Measurements from ENCODE around the gene CACNA1B. TPM values are rescaled to one million over a fixed set of nuclear protein-coding genes. Genes with fewer than 3 reads are reported as not detected.

Gene CACNA1B
- total RNA-seq, 1 experiment from 2014 or later: not detected

DNA sequence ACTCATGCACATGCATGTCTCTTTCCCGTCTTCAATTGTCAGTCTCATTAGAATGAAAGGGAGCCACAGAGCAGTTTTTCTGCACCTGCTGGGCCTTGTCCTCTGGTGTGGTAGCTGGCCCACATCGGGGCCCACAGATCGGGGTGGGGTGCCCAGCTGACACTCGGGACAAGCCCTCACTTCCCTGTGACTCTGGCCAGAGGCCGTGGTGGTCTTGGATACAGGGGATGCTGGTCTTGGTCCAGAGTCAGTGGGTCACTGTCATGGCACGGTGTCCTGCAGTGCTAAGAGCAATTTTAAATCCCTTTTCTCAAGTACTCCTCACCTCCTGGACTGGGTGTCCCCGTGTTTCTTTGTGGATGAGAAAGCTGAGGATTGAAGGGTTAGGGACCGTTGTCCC is 193.2 kb downstream of the CACNA1B start:
- no peaks in the 10 kb centered on the region for H3K36me3 ChIP-seq
- DNase-seq: no peak
- no peaks in the 10 kb centered on the region for H3K9me3 ChIP-seq
- no peaks in the 10 kb centered on the region for H3K27me3 ChIP-seq
- no peak overlapping the region for H3K4me3 ChIP-seq

DNA sequence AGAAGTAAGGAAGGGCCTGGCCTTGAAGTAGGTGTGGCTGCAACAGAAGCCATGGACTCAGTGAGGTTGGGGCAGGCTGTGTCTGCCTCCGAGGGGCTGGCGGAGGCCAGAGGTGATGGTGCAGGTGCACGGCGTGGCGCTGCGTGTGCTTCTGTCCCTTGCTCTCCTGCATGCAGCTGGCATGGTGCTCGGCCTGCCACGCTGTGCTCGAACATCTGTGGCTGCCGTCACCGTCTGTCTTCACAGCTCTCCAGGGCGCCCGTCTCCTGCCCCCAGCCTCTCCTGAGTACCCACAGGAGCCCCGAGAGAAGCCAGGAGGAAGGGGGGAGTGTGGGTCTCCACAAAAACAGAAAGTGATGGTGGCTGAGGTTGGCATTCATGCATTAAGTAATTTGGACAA is 193.7 kb downstream of the CACNA1B start:
- H3K9me3 ChIP-seq: no peaks in the 10 kb centered on the region
- DNase-seq: no peak

DNA sequence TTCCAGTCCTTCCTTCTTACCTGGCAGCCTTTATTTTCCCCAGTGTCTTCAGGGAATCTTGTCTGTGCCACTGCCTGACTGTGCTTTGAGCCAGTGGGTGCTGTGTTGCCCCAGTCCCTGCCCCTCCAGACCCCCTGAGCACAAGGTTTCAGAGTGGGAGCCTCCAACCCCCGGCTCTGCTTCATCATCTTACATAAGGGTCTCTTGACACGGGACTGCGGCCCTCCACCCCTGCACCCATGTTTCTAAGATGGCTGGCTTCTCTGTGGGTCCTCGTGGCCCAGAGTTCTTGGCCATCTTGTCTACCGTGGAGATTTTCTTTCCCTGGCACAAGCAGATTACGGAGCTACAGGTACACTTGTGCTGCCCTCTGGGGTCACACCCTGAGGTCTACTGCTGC is 194.1 kb downstream of the CACNA1B start:
- H3K9me3 ChIP-seq: no peaks in the 10 kb centered on the region
- no peak overlapping the region for H3K4me3 ChIP-seq
- DNase-seq: no peak

More for the DNA sequence above, 193.7 kb downstream of the CACNA1B start:
- no peaks in the 10 kb centered on the region for H3K27me3 ChIP-seq
- H3K36me3 ChIP-seq: no peaks in the 10 kb centered on the region
- no peak overlapping the region for H3K4me3 ChIP-seq

DNA sequence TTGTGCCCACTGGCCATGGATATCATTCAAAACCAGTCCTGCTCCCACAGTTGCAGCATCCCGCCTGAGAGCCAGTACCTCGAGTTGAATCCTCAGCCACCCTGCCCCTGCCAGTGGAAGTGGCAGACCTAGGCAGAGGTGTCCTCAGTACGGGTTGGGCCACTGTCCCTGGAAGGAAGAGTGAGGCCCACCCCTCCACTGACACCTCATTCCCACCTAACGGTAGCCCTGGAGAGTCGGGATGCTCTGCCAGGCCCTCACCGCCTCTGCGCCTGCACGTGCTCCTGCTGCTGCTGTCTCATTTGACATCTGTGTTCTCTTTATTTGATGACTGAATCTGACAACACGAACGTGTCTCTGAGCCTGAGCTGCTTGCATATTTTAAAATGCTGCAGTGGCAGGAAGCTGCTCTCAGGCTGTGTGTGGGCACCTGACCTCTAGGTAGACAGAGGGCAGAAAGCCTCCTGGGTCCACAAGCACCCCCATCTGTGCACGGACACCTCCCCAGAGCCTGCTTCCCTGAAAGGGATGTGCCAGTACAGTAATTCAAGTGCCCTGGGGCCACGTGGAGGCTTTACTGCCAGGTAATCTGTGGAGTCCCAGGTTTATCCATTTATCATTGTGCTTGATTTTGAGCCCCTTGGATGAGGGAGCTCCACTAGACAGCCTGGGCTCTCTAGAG is 194.7 kb downstream of the CACNA1B start:
- H3K9me3 ChIP-seq: no peaks in the 10 kb centered on the region

More for the DNA sequence above, 194.1 kb downstream of the CACNA1B start:
- Histone ChIP-seq H3K36me3 (no peaks in the 10 kb centered on the region), H3K27me3 (no peaks in the 10 kb centered on the region)

DNA sequence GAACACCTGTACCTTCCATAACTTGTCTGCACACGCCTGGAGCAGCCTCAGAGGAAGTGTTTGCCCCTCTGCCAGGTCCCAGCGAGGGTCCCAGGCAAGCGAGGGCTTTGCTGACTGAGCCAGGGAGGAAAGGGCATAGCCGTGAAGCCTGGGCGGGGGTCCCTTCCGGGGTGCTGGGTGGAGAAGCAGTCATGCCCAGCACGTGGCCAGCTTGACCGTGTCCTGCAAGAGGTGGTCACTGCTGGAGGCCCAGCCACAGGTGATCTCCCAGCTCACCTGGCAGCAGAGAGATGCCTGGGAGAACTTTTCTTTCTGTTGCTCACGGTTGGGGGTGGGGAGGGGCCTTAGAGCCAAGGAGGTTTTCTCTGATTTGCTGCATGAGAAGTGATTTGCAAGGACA is 195.3 kb downstream of the CACNA1B start:
- H3K36me3 ChIP-seq: no peaks in the 10 kb centered on the region
- H3K9me3 ChIP-seq: no peaks in the 10 kb centered on the region
- no peak overlapping the region for H3K4me3 ChIP-seq
- DNase-seq: no peak
- H3K27me3 ChIP-seq: no peaks in the 10 kb centered on the region

More for the DNA sequence above, 194.7 kb downstream of the CACNA1B start:
- no peaks in the 10 kb centered on the region for H3K27me3 ChIP-seq
- no peak for DNase-seq
- H3K36me3 ChIP-seq: no peaks in the 10 kb centered on the region
- H3K4me3 ChIP-seq: no peak overlapping the region

DNA sequence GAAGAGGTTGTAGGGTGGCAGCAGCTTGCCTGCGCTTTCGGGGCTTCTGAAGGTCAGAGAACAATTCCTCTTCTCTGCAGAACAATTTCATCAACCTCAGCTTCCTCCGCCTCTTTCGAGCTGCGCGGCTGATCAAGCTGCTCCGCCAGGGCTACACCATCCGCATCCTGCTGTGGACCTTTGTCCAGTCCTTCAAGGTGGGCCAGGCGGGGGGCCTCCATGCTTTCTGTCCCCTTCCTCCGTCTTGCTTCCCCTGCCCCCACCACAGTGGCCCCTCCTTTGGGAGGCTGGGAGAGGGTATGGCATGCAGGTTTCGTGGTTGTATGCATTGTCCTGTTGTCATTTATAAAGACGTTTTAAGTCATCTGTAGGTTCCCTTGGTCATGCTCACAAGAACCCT is 195.8 kb downstream of the CACNA1B start:
- no peaks in the 10 kb centered on the region for H3K36me3 ChIP-seq

DNA sequence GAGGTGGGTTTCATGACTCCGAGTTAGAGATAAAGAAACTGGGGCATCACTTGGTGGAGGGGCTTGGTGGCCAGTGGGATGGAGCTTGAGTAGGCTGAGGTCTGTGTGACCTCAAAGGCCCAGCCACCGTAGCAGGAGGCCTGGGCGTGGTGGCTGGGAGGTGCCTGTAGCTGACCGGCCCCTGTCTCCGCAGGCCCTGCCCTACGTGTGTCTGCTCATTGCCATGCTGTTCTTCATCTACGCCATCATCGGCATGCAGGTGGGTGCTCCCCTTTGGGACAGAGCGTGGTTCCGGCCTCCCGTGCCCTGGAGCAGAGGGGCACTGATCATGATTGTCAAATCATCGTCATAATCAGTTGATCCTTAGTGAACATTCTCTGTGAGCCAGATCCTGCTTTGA is 196.2 kb downstream of the CACNA1B start:
- no peak for DNase-seq
- Histone ChIP-seq H3K27me3 (no peaks in the 10 kb centered on the region), H3K4me3 (no peak overlapping the region), H3K36me3 (no peaks in the 10 kb centered on the region), H3K9me3 (no peaks in the 10 kb centered on the region)

More for the DNA sequence above, 195.8 kb downstream of the CACNA1B start:
- no peaks in the 10 kb centered on the region for H3K9me3 ChIP-seq
- no peaks in the 10 kb centered on the region for H3K27me3 ChIP-seq
- no peak for DNase-seq
- no peak overlapping the region for H3K4me3 ChIP-seq

DNA sequence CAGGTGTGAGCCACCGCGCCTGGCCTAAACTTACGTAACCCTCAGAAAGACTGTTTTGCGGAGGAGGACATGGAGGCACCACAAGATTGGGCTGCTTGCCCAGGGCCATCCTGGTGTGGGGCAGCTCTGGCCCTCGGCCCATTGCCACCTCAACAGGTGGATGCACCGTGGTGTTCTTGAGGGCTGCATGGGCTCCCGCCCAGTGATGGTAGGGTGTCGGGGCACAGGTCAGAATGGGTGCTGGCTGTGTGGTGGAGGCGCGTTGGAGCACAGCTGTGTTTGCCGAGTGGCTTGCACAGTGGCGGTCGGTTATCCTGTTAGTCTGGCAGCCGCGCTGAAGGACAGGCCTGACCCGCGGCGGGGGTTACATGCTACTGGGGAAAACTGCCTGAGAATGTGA is 196.9 kb downstream of the CACNA1B start:
- Histone ChIP-seq H3K27me3 (no peaks in the 10 kb centered on the region), H3K9me3 (no peaks in the 10 kb centered on the region), H3K4me3 (no peak overlapping the region), H3K36me3 (no peaks in the 10 kb centered on the region)
- DNase-seq: no peak

DNA sequence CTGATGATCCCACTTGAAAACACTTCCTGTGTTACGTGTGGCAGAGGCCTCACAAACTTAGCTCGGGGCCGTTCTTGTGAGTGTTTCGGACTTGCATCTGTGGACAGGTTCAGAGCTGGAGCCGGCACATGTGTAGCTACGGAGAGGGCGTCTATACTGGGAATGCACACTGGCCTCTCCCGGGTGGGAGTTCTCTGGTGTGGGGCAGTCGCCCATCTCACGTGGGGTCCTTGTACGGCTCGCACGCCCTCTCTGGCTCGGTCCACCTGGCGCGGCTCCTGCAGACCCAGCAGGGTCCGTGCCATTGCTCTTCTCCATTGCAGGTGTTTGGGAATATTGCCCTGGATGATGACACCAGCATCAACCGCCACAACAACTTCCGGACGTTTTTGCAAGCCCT is 197.9 kb downstream of the CACNA1B start:
- Histone ChIP-seq H3K27me3 (no peaks in the 10 kb centered on the region), H3K36me3 (no peaks in the 10 kb centered on the region), H3K9me3 (no peaks in the 10 kb centered on the region), H3K4me3 (no peak overlapping the region)
- DNase-seq: no peak

DNA sequence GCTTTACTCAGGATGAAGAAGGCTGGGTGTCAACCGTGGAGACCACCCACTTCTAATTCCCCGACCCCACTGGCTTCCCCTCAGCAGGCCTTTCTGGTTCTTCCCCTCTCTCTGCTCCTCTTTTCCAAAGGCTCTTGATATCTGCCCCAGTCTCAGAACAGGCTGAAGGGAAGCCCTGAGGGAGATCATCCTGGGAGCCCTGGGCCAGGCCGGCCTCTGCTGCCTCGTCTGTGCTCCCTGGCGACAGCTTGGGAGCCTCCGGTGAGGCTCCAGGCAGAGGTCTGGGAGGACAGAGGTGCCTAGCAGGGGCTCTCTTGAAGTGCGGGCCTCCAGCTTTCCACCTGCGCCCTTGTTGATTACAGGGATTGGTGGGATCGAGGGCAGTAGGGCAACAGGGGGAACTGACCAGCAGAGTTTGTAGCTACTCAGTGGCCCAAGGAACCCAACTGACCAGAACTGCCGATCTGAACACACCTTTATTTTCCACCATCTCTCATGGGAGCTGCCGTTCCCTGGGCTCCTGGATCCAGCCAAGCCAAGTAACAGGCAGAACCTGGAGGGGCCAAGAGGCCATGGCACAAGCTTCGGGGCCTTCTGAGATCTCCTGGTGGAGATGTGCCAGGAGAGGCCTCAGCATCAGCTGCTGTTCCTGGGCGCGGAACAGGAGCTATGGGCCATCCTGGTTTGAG is 198.5 kb downstream of the CACNA1B start:
- Histone ChIP-seq H3K36me3 (no peaks in the 10 kb centered on the region), H3K4me3 (no peak overlapping the region), H3K9me3 (no peaks in the 10 kb centered on the region), H3K27me3 (no peaks in the 10 kb centered on the region)
- no peak for DNase-seq

DNA sequence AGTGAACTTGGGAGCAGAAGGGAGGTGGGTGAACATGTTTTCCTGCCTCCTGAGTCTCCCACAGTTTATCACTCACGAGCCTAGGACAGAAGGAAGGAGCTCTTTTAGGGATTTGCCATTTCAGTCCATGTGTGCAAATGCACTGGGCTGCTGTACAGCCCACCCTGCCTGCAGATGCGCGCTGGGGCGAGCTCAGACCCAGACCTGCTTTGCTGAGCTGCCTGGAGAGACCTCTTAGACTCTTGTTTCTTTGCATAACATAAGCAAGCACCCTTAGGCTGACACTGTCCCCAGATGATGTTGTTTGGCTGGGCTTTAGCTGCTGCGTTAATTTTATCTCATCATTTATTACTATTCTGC is 199.0 kb downstream of the CACNA1B start:
- DNase-seq: no peak
- Histone ChIP-seq H3K9me3 (no peaks in the 10 kb centered on the region), H3K27me3 (no peaks in the 10 kb centered on the region)

DNA sequence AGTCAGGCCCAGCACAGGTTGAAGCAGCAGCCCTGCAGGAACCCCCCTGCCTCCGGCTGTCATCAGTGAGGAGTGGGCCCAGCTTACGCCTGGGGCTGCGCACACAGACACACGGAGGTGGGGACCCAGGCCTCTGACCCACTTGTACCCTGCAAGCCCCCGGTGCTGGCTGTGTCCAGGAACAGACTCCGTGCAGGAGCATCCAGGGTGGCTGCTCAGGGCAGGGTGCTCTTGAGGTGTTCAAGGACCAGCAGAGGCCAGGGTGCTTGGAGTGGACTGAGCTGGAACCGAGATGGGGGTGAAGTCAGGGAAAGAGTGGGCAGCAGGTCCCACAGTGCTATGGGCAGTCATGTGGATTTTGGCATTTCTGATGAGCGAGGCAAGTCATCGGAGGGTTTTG is 199.5 kb downstream of the CACNA1B start:
- no peaks in the 10 kb centered on the region for H3K9me3 ChIP-seq
- no peaks in the 10 kb centered on the region for H3K36me3 ChIP-seq
- H3K4me3 ChIP-seq: no peak overlapping the region
- DNase-seq: no peak
- H3K27me3 ChIP-seq: no peaks in the 10 kb centered on the region

More for the DNA sequence above, 199.0 kb downstream of the CACNA1B start:
- no peaks in the 10 kb centered on the region for H3K36me3 ChIP-seq
- H3K4me3 ChIP-seq: no peak overlapping the region

DNA sequence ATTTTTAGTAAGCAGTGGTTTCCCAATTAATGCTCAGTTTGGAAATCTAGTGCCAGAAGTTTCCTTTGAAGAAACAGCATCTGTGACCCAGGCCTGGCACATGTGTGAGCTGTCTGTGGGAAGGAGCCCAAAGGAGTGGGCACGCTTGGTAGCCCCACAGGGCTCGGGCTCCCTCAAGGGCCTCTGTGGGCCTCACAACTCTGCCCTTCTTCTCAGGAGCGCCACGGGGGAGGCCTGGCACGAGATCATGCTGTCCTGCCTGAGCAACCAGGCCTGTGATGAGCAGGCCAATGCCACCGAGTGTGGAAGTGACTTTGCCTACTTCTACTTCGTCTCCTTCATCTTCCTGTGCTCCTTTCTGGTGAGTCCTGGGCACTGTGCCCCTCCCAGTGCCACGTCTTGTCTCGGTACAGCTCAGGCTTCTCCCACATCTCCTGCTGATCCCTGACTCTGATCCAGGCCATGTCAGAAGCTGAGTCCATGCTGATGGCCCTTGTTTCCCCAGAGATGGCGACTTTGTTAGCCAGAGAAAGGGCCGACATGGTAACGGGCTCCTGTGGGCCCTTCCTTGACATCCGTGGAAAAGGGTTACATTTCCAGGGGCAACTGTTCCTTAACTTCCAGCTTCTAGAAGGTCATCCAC is 200.4 kb downstream of the CACNA1B start:
- no peaks in the 10 kb centered on the region for H3K9me3 ChIP-seq
- H3K36me3 ChIP-seq: no peaks in the 10 kb centered on the region

DNA sequence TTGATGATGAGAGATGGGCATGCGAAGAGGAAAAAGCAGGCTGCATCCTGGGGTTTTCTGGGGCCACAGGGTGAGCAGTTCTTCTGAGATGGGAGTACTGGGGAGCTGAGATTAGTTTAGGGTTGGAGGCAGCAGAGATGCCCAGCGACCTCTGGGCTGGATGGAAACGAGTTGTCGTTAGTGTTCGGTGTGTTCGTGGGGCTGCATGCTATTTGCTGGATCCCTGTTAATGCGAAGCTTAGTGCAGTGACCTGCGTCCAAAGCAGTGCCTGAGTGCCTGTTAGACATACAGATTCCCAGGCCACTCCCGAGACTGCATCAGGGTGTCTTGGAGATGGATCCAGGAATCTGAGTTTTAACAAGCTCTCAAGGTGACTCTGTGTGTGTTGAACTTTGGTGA is 201.3 kb downstream of the CACNA1B start:
- Histone ChIP-seq H3K36me3 (no peaks in the 10 kb centered on the region), H3K9me3 (no peaks in the 10 kb centered on the region), H3K27me3 (no peaks in the 10 kb centered on the region), H3K4me3 (no peak overlapping the region)
- no peak for DNase-seq

More for the DNA sequence above, 200.4 kb downstream of the CACNA1B start:
- no peak for DNase-seq
- H3K4me3 ChIP-seq: no peak overlapping the region
- H3K27me3 ChIP-seq: no peaks in the 10 kb centered on the region

DNA sequence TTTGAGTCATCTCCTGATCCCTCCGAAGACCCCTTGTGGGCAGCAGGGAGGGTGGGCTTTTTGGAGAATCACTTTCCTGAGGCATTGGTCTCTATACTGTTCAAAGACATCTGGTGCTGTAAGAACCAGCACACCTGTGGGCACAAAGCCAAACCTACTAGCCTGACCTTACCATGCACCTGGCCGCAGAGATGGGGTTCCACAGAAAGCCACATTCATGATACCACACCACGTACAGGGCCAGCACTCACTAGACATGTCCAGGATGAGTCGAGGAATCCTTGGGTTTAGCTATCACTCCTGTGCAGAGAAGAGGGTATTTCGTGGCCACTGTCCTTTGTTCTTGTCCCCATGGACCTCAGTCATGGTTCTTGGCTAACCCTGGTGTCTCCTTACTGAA is 203.4 kb downstream of the CACNA1B start:
- no peak for DNase-seq
- H3K9me3 ChIP-seq: no peaks in the 10 kb centered on the region
- no peaks in the 10 kb centered on the region for H3K27me3 ChIP-seq
- no peaks in the 10 kb centered on the region for H3K36me3 ChIP-seq
- no peak overlapping the region for H3K4me3 ChIP-seq

DNA sequence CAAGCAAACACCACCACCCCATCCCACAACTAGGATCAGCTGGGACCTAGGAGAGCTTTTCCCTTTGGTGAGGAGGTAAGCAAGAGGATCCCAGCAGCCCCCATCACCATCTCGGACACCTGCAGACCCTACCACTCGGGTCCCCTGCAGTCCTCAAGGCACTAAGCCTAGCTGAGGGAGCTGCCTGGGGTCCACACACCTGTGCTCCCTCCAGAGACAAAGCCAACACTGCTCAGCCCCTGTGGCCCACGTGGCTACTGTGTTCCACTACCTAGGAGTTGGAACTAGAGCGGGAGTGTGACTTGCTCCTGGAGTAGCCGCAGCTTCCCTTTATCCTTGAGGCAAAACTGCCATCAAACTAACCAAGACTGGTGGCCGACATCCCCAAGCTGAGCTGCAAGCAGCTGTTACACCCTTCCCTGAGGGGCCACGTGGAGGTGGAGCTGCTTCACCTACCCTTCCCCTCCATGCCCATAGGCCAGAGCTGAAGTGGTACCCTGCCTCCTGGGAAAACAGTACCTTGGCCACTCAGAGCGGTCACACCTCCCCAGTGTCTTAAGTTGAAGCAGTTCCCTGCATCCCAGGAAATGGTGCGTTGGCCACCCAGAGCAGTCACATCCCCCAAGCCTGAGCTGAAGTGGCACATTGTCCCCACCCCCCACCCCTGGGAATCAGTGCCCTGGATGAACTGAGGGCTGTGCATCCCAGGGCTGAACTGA is 205.5 kb downstream of the CACNA1B start:
- H3K27me3 ChIP-seq: no peaks in the 10 kb centered on the region
- H3K36me3 ChIP-seq: no peaks in the 10 kb centered on the region
- no peak overlapping the region for H3K4me3 ChIP-seq
- no peaks in the 10 kb centered on the region for H3K9me3 ChIP-seq
- DNase-seq: no peak

DNA sequence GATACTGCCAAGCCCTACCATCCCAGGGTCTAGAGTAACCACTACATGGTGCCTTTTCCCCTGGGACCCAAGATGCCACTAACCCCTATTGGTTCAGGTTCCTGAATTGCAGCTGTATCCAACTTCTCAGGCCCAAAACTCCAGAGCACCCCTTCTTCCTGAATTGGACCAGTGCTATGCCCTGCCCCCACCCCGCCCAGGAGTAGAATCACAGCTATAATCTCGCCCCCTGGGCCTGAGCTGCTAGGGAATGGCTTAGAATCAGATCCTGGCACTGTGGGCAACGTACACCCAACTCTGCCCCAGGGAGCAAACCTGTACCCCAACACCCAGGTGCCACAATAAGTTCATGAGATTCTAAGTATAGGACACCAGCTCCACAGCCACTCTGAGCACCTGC is 206.3 kb downstream of the CACNA1B start:
- no peaks in the 10 kb centered on the region for H3K27me3 ChIP-seq
- H3K36me3 ChIP-seq: no peaks in the 10 kb centered on the region
- H3K4me3 ChIP-seq: no peak overlapping the region
- no peak for DNase-seq
- no peaks in the 10 kb centered on the region for H3K9me3 ChIP-seq
